ENCODE measurements around the gene CYB5R3.

CYB5R3 gene

DNA sequence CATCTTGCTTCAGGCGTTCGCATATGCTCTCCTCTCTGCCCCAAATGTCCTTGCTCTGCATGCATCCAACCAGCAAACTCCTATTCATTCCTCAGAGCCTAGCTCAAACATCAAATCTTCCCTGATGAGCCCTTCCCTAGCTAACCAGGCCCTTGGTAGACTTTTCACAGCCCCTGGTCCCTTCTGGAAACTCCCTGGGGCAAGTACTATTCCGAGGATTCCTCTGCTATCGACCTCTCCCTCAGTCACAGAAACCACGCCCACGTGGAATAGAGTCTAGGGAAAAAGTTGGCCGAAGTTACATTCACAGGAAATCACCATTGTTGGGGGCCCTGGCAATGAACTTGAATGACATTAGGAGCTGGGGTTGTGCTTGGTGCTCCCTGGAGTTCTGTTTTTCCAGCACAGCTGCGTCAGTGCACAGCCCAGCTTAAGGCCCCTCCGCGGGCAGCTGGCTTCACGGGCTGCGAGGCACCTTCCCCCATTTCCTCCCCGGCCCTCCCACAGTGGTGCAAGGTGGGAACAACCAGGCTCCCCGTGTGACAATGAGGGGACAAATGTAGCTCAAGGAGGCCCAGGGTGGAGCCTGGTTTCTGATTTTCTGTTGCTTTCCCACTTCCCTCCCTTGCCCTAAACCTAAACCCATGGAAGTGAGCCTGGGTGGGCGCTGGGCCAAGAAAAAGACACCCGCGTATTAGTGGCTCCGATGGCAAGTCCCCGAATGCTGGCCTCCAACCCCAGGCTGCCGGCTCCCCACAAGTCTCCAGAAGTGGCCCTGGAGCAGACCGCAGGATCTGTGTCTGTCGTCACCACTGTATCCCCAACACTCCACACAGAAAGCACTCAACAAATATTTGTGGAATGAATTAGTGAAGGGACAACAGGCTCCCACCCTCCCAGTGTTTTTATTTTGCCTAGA, 4.5 kb downstream of the CYB5R3 start:
- DNase-seq, result no peak

DNA sequence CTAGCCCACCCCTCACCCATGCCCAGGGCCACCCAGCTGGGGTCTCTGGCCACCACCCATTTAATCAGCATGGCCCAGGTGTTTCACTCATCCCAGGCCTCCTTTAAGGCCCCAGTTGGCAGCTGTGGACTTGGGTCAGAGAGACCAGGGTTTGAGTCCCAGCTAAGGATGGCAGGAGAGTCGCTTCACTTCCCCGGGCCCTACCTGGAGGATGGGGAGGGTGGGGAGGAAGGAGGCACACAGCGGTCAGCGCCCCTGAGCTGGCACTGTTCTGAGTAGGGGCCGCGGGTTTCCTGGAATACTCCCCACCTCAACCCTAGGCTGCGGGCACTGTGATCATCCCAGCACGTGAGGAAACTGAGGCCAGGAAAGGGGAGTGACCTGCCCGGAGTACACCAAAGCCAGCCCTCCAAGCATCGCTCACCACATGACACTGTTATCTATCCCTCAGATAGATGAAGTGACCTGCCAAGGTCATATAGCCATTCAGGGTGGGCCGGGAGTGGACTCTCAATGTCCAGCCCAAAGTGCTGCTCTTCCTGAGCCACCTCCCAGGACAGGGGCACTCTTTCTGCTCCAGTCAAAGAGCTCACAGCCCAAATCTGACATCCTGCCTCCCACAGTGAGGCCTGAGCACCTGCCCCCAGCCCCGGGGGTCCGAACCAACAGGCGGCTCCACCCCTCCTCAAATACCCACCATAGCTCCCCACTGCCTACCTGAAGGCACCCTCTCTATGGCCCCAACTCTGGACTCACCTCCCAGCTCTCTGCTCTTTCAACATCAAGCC, 5.4 kb downstream of the CYB5R3 start:
- no peak for DNase-seq

DNA sequence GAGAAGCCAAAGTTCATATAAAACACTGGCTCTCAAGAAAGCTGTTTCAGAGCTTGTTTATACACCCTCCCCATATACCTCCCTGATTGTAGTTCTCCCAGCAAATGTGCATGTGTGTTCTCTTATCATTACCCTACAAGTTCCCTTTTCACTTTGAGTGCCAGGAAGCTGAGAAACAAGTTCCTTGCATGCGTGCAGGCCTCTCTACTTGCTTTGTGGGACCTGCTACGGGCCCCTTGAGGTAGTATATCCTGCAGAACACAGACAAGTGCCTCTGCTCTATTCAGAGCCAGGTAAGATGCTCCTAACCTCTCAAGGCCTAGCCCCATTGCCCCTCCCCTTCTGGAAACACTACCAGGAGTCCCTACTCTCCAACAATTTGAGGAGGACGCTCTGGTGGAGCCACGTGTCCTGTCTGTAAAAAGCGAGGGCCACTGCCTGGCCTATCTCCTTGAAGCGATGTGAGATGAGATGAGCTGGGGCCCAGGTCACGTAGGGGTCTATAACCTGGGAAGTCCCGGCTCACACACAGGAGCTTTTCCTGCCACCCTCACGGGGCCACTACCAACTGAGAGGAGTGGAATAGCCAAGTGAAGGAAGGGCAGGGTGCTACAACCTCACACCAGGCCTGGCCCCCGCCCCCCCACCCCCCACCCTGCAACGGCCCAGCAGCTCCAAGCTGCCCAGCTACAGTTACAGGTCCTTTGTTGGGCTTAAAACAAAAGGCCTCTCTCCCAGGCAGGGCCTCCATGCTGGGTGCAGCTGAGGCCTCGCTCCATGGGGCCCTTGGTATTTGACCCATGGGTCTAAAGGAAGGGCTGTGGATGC, 6.2 kb downstream of the CYB5R3 start:
- no peak for DNase-seq

DNA sequence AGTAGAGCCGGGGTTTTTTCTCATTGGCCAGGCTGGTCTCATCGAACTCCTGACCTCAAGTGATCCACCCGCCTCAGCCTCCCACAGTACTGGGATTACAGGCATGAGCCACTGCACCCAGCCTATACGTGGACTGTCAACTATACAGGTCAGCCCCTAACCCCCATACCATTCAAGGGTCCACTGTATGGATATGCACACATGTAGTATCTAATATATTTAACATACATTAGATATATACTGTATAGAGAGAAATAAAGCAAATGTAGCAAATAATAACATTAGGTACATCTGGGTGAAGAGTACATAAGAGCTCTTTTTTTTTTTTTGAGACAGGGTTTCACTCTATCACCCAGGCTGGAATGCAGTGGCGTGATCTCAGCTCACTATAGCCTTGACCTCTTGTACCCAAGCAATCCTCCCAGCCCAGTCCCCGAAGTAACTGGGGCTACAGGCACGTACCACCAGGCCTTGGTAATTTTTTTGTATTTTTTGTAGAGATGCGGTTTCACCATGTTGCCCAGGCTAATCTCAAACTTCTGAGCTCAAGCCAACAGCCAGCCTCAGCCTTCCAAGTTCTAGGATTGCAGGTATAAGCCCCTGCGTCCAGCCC, 7.3 kb downstream of the CYB5R3 start:
- DNase-seq, result no peak

DNA sequence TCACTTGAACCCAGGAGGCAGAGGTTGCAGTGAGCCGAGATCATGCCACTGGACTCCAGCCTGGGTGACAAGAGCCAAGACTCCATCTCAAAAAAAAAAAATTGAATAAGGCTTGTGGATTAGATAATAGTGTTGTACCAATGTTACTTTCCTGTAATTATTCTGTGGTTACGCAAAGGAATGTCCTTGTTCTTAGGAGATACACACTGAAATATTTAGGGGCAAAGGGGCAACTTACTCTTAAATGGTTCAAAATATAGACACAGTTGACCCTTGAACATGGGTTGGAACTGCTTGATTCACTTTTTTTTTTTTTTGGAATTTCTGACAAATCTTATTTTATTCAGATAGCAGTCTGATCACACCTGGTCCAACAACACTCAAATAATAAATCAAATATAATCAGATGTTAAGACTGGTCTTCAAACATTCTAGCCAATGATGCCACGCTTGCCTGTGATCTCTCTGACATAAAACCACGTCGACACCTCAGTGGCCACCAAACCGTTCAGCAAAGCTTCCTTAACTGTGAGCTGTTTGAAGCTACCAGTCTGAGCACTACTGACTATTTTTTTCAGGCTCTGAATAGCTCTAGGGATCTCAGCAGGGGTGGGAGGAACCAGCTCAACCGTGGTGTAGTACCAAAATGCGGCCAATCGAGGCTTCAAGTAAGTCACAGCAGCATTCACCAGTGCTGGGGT, 9.5 kb downstream of the CYB5R3 start:
- DNase-seq, result no peak

DNA sequence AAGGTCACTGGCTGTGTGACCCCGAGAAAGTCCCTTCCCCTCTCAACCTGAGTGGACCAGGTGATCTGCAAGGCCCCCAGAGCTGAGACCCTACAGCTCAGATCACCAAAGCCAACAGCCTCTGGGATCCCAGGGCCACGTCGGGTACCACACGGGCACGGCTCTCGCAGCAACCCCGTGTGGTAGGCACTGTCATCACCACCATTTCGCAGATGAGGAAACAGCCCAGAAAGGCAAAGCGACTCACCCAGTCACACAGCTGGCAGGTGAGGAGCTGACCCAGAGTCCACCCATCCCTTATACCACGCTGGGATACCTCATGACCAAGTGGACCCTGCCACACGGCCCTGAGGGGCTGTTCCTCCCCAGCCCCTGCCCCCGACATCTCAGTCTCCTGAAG, 11.6 kb downstream of the CYB5R3 start:
- DNase-seq, result no peak

DNA sequence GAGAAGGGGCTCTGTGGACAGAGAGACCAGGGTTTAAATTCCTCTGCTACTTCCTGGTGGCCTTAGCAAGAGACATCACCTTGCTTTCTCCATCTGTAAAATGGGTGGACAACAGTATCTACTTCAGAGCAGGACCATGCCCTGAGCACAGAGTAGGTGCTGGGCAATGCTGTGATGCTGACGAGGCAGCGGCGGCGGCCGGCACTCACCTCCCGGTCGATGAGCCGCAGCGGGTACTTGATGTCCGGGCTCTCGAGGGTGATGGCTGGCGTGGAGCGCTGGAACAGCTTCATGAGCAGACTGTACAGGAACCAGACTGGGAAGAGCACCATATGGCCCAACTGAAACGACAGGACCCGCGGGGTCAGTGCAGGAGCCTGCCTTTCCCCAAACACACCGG, 12.7 kb downstream of the CYB5R3 start:
- no peak for DNase-seq

DNA sequence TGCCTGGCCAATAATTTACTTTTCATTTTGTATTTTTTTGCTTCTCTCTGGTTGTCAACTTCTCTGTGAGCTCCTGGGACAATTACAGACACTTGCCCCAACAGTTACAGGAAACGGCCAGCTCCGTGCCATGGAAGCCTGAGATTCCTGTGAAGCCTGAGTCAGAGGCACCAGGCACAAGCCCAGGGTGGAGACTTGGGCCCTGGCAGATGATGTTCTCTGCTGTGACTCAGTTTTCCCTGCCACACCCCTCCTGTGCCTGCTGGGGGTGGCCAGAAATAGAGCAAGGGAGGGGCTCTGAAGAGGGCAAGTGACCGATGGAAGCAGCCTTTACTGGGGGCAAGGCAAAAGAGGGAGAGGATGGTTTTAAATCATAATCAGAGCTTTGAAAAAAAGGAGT, 13.7 kb downstream of the CYB5R3 start:
- DNase-seq, result no peak

DNA sequence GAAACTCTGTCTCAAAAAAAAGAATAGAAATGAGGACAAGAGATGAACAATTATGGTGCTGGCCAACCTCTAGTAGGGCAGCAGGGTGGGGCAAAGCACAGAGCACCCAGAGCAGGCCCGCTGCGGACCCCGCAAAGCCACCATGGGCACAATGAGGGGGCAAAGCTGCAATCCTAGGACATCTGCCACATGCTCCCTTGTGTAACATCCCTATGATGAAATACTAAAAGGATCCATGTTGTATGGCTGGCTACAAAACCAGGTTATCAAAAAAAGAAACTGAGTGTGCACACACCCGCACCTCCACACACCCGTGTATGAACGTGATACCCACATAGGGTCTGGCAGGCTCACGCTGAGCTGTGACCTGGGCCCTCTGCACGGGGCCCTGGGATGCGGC, 16.2 kb downstream of the CYB5R3 start:
- DNase-seq, result no peak

DNA sequence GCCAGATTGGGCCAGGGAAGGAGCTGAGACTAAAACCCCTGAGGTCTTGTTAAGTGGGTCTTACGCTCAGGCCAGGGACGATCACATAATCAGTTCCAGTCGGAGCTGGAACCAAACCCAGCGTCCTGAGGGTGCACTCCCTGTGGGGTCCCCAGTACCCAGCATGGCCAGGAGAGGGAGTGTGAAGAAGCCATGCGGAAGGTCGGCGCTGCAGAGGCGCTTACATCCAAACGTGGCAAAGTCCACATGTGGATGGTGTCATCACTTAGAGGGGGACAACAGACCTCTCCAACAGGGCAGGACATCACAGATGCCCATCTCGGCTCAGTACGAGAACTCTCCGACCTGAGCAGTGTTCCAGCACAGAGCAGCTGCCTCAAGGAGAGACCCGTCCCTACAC, 17.1 kb downstream of the CYB5R3 start:
- DNase-seq, result no peak

DNA sequence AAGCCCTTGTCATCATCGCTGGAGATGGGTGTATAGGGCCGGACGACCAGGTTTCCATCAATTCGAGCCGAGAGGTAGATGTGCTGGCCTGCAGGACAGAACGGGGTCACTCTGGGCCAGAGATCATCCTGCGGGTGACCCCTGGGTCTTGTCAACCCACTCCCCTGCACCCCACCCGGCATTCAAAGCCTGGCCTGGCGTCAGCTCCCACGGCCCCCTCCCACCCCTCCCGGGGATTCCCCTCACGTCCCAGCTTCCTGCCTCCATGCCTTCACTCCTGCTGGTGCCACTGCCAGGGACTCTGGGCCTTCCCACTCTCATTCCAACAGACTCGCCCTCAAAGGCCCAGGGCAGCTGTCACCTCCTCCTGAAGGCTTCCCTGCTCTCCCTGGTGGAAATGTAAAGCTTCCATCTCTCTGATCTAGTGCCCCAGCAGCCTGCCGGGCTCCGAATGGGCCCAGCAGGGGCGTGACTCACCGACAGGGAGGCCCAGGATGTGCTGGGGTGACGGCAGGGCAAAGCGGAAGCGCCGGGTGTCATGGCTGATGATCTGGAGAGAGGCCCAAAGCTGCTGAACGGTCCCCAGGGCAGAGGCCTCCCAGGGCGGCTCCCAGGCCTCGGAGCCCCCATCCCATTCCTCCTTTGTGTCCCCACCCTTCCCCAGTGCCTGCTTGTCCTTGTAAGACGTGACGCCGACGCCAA, 18.1 kb downstream of the CYB5R3 start:
- no peak for DNase-seq

DNA sequence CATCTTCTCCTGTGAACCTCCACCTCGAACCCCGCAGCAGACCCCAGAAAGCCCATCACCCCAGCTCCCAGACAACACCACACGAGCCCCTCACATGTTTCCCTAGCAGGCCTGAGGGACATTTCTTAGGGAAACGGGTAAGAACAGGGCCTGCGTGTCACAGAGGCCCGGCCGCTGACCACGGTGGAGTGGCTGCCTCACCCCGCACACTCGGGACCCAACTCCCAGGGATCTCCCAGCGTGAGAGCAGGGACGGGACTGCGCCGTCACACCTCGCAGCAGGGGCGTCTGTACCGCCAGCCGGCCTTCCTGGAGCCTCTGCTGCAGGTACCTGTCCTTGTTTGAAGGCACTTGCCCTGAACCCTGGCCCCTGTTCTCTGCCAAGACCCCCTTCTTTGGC, 19.0 kb downstream of the CYB5R3 start:
- no peak for DNase-seq

DNA sequence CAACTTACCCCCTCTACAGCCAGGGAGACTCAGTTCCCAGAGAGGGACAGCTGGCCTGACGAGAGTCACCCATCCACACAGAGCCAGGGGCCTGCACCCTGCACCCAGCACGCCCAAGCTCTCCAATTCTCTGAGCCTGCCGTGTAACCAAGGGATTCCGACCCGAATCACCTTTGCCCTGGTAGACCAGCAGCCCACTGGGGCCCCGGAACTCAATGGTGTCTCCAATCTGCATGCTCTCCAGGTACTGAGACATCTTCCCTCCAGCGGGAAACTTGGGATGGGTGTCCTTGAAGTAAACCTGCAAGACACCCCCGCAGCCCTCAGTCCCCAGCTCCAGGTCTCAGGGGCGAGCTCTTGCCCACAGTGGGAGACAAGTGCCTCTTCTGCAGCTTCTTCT, 21.2 kb downstream of the CYB5R3 start:
- no peak for DNase-seq

DNA sequence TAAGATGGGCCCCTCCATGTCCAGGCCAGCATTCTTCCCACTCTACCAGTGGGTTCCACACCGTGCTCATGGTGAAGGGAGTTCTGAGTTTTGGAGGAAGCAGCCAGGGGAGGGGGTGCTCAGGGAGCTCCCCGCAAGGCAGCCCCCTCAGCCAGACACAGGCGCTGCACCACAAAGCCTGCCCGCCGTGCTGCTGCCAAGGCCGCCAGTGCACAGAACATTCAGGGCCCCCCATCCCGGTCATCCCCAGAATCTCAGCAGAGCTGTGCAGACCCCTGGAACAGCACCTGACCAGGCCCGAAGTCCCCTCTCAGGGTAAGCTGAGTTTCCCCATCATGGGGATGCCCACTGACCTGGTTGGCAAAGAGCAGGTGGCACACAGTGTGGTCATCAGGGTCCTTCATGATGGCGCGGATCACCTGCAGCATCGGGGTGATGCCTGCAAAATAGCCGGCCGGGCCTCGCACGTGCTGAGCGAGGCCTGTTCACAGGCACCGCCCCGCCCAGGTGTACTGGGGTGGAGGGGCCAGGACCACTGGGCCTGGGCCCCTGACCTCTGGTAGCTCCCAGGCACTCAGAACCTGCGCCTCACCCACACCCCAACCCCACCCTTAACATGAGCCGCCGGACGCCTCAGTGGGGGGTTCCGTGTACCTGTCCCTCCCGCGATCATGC, 22.1 kb downstream of the CYB5R3 start:
- DNase-seq, result no peak

DNA sequence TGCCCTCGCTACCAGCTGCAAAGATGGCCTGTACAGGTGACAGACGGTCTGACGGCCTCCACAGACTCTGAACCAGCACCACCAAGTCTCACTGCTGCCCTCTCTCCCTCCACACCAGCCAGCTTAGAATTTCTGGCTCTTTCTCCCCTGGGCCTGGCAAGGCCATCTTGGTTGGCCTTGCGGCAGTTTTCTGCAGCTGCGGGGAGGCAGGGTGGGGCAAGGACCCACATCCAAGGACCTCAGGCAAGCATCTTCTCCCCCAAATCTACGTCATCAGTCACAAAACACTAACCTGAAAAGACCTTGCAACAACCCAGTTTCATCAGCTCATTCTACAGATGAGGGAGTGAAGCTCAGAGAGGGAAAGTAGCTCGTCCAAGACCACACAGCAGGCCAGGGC, 22.8 kb downstream of the CYB5R3 start:
- DNase-seq, result no peak

DNA sequence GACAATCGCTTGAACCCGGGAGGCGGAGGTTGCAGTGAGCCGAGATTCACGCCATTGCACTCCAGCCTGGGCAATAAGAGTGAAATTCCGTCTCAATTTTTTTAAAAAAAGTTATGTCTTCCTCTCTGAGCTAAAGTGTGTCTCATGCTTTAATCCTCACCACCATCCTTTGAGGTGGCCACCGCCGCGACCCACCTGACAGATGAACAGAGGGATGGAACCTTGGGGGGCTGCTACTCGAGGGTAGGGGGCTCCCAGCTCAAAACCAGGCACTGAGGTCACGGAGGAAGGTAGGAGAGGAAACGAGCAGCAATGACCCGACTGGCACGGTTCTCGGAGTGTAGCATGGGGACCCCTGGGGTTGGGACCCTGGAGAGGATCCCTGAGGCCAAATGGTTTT, 23.8 kb downstream of the CYB5R3 start:
- DNase-seq, result no peak

DNA sequence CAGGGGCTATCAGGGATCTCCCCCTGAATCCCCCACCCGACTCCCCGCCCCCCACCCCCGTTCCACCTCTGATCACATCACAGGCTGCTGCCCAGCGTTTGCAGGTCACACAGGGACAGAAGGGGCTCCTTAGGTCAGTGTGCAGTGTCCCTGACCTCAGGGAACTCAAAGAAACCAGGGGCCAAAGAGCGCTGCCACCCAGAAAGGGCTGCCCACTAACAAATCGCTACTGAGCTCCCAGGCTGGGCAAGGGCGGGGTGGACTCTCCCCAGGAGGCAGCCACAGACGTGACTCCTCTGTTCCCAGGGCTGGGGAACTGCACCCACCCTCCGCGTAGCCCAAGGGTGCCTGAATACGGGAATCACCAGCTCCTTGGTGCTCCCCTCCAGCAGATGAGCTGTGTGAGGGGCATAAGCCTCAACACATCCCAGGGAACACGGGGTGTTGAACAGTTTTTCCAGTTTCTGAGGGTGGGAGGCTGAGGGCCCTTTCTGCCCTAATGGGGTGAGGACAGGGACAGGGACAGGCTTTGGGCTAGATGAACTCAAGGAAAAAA, 24.6 kb downstream of the CYB5R3 start:
- DNase-seq, result no peak

DNA sequence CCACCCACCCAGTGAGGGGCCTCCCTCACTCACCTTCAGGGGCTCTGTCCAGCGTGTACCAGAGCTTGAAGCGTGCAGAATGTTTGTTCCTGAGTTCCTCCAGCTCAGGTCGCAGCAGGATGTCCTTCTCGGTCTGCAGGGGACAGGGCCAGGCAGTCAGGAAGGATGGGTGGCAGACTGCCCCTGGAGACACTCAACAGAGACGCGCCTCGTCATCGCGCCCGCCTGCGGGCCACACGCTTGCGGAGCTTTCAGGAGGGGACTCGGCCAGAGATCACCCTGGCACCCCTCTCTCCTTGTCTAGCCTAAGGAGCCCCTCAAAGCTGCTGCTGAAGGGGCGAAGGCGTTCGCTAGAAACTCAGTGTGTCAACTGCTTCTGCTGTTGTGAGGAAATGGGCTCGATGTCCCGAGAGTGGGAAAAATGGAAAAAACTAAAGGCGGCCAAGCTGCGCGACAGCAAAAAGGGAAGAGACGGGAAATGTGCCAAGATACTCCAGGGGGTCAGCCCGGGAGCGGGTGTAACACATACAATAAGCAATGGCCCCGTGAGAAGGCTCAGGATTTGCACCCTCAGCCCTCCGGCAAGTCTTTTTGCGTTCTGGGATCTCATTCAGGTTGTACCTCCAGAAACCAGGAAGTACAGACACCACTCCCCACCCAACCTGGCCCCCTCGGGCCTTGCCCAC, 25.3 kb downstream of the CYB5R3 start:
- DNase-seq, result no peak

DNA sequence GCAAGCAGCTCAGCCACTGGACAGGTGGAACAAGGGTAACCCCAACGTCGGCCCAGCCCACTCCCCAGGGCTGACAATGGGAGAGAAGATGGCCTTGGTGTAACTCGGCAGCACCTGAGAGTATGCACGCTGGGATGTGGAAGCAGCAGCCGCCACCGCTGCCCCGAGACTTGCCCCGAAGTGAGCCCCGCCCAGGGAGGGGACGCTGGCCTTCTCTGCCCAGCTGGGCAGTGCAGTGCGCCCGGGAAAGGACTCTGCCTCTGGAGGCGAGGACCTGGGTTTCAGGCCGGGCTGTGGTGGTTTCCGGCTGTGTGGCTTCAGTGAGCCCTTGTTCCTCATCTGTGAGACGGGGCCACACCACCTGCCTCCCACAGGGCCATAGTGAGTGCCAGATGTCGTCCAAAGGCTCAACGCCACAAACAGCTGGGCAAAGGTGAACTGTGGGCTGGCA, 25.9 kb downstream of the CYB5R3 start:
- DNase-seq, result no peak
